ENCODE results near the gene RAB15. TPM values are rescaled to one million over a fixed set of nuclear protein-coding genes. Genes with fewer than 3 reads are reported as not detected.

The RAB15 gene
- total and polyA plus RNA-seq, 2 experiments from 2014 or later: 33.8 to 38.7 TPM

- H3K4me1 ChIP-seq (ENCODE audit: insufficient read depth): no peaks in the 10 kb centered on the region
- H3K36me3 ChIP-seq (replicated peaks; ENCODE audit: insufficient read depth, low read depth): no peaks in the 10 kb centered on the region
- H3K79me2 ChIP-seq: peaks cover 64% of the 10 kb centered on the region
- H3K9me2 ChIP-seq (replicated peaks; ENCODE audit: insufficient read depth): no peaks in the 10 kb centered on the region
- no peak overlapping the region for H3K27ac ChIP-seq
- no peaks in the 10 kb centered on the region for H4K20me1 ChIP-seq (ENCODE audit: insufficient read depth, poor library complexity, severe bottlenecking)
- no peak overlapping the region for H3K4me3 ChIP-seq
- no peak overlapping the region for H2AFZ ChIP-seq
- 93% methylated on average over 3 of the region's 3 CpGs for WGBS (ENCODE audit: low lambda C conversion rate, missing lambda C conversion rate)
- H3K9me3 ChIP-seq (ENCODE audit: low read depth): no peaks in the 10 kb centered on the region
- no peak overlapping the region for H3K4me2 ChIP-seq
- DNase-seq (ENCODE audit: low spot score): no peak
- no peaks in the 10 kb centered on the region for H3K27me3 ChIP-seq
- TF ChIP-seq EZH2phosphoT487 (IDR thresholded peaks at IDR 0.05; ENCODE audit: low read depth, severe bottlenecking, unreplicated experiment) (no peak), CTCF (IDR thresholded peaks at IDR 0.05; ENCODE audit: poor library complexity) (no peak), EZH2 (IDR thresholded peaks at IDR 0.05; ENCODE audit: borderline replicate concordance) (no peak)
These were observed 23.2 kb upstream of the RAB15 start for GRCh38 chr14:64995291-64995690.

GRCh38 chr14:64994540-64994939, 22.4 kb upstream of the RAB15 start:
- 97% methylated on average over 2 of the region's 2 CpGs for WGBS (ENCODE audit: low lambda C conversion rate, missing lambda C conversion rate)
- no peaks in the 10 kb centered on the region for H3K36me3 ChIP-seq (replicated peaks; ENCODE audit: insufficient read depth, low read depth)
- no peak overlapping the region for H3K4me3 ChIP-seq
- no peak overlapping the region for H3K4me2 ChIP-seq
- no peaks in the 10 kb centered on the region for H4K20me1 ChIP-seq (ENCODE audit: insufficient read depth, poor library complexity, severe bottlenecking)
- no peak for DNase-seq (ENCODE audit: low spot score)
- no peaks in the 10 kb centered on the region for H3K9me2 ChIP-seq (replicated peaks; ENCODE audit: insufficient read depth)
- H3K27me3 ChIP-seq: no peaks in the 10 kb centered on the region
- H3K79me2 ChIP-seq: peaks cover 67% of the 10 kb centered on the region
- H3K4me1 ChIP-seq (ENCODE audit: insufficient read depth): no peaks in the 10 kb centered on the region
- TF ChIP-seq EZH2 (IDR thresholded peaks at IDR 0.05; ENCODE audit: borderline replicate concordance) (no peak), CTCF (IDR thresholded peaks at IDR 0.05; ENCODE audit: poor library complexity) (no peak), EZH2phosphoT487 (IDR thresholded peaks at IDR 0.05; ENCODE audit: low read depth, severe bottlenecking, unreplicated experiment) (no peak)
- no peaks in the 10 kb centered on the region for H3K9me3 ChIP-seq (ENCODE audit: low read depth)
- no peak overlapping the region for H2AFZ ChIP-seq
- H3K27ac ChIP-seq: no peak overlapping the region

GRCh38 chr14:64993266-64993930, 21.3 kb upstream of the RAB15 start:
- WGBS (ENCODE audit: low lambda C conversion rate, missing lambda C conversion rate): 100% methylated on average over 3 of the region's 3 CpGs
- H3K27me3 ChIP-seq: no peaks in the 10 kb centered on the region
- no peak overlapping the region for H3K4me2 ChIP-seq
- H3K27ac ChIP-seq: no peak overlapping the region
- H3K9me2 ChIP-seq (replicated peaks; ENCODE audit: insufficient read depth): no peaks in the 10 kb centered on the region
- no peak overlapping the region for H3K4me3 ChIP-seq
- H3K79me2 ChIP-seq: peaks cover 72% of the 10 kb centered on the region
- TF ChIP-seq EZH2 (IDR thresholded peaks at IDR 0.05; ENCODE audit: borderline replicate concordance) (no peak), EZH2phosphoT487 (IDR thresholded peaks at IDR 0.05; ENCODE audit: low read depth, severe bottlenecking, unreplicated experiment) (no peak), CTCF (IDR thresholded peaks at IDR 0.05; ENCODE audit: poor library complexity) (no peak)
- no peaks in the 10 kb centered on the region for H4K20me1 ChIP-seq (ENCODE audit: insufficient read depth, poor library complexity, severe bottlenecking)
- no peak for DNase-seq (ENCODE audit: low spot score)
- H3K9me3 ChIP-seq (ENCODE audit: low read depth): no peaks in the 10 kb centered on the region
- no peak overlapping the region for H2AFZ ChIP-seq
- H3K36me3 ChIP-seq (replicated peaks; ENCODE audit: insufficient read depth, low read depth): no peaks in the 10 kb centered on the region
- peaks cover 4% of the 10 kb centered on the region for H3K4me1 ChIP-seq (ENCODE audit: insufficient read depth)

Measured in hepatocyte (in vitro differentiated cells).